ENCODE results near the gene PCBP3.

DNA sequence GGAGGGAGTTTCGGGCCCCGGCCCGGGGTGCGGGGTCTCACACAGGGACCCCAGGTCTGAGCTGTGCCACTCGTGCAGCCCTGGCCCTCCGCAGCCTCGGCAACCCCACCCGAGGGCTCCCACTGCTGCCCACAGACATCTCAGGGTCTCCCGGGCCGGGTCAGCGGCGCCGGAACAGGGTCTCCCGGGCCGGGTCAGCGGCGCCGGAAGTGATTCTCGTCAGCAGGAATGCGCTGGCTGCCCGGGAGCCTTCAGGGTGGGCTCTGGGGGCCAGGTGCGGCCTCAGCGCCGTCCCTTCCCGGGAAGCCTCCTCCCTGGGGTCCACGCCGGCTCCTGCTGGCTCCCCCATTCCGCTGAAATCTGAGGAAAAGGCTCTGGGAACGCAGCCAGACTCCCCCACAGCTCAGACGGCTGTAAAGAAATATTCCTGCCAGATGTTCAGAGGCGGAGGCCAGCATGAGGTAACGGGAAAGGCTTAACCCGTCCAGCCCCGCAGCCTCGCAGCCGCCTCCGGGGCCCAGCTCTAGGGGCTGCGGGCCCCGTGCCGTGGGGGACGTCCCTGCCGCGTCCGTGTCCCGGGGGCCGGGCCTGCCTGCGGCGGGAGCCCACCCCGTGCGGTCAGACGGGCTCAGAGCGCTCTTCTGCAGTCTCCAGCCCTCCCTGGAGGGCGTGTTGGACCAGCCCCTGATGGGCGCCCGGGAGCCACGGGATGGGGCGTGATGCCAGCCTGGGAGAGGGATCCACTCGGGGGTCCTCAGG, 329.4 kb downstream of the PCBP3 start:
- TF ChIP-seq, protein P1, sequence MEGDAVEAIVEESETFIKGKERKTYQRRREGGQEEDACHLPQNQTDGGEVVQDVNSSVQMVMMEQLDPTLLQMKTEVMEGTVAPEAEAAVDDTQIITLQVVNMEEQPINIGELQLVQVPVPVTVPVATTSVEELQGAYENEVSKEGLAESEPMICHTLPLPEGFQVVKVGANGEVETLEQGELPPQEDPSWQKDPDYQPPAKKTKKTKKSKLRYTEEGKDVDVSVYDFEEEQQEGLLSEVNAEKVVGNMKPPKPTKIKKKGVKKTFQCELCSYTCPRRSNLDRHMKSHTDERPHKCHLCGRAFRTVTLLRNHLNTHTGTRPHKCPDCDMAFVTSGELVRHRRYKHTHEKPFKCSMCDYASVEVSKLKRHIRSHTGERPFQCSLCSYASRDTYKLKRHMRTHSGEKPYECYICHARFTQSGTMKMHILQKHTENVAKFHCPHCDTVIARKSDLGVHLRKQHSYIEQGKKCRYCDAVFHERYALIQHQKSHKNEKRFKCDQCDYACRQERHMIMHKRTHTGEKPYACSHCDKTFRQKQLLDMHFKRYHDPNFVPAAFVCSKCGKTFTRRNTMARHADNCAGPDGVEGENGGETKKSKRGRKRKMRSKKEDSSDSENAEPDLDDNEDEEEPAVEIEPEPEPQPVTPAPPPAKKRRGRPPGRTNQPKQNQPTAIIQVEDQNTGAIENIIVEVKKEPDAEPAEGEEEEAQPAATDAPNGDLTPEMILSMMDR (IDR thresholded peaks at IDR 0.05) = no peak
- TF ChIP-seq EZH2 (IDR thresholded peaks at IDR 0.05) = no peak
- TF ChIP-seq EZH2phosphoT487 (IDR thresholded peaks at IDR 0.05) = no peak
